Left renal cortex interstitium (tissue), 4 donors: Measurements from ENCODE around the gene NFIA. TPM values are rescaled to one million over a fixed set of nuclear protein-coding genes. Genes with fewer than 3 reads are reported as not detected.

Experiments
- DNase-seq, 4 donors: peaks; one replicate each; pipeline ENCODE4 v3.0.0-alpha.2; 2013; ENCODE audit warnings: low read depth in 4 of 4, low spot score in 2 of 4, missing footprints in 1 of 4
- polyA plus RNA-seq, 4 donors: library from polyadenylated mRNA; unstranded; fragments of 120-200 nt; gene quantifications; one replicate each; pipeline ENCODE4 v1.2.1, GENCODE V29; 2013; ENCODE audit not compliant: insufficient read length in 4 of 4

The NFIA gene
- polyA plus RNA-seq, 4 donors = 15.6 to 19.6 (median 16.0) TPM

- DNase-seq = no peak
Observed at GRCh38 chr1:61284248-61284854, 202.0 kb downstream of the NFIA start.

GRCh38 chr1:61284936-61285335, 202.6 kb downstream of the NFIA start:
- DNase-seq = no peak

GRCh38 chr1:61285371-61285885, 203.1 kb downstream of the NFIA start:
- DNase-seq = no peak

GRCh38 chr1:61287014-61287413, 204.7 kb downstream of the NFIA start:
- no peak for DNase-seq

- no peak for DNase-seq
Observed at GRCh38 chr1:61287734-61288133, 205.4 kb downstream of the NFIA start.

GRCh38 chr1:61289232-61290098, 207.1 kb downstream of the NFIA start:
- DNase-seq = no peak

GRCh38 chr1:61290525-61290924, 208.2 kb downstream of the NFIA start:
- DNase-seq = no peak

- DNase-seq = no peak
Observed at GRCh38 chr1:61293197-61293596, 210.8 kb downstream of the NFIA start.

GRCh38 chr1:61293986-61294504, 211.7 kb downstream of the NFIA start:
- no peak for DNase-seq

GRCh38 chr1:61294930-61295329, 212.6 kb downstream of the NFIA start:
- no peak for DNase-seq

GRCh38 chr1:61295818-61296537, 213.6 kb downstream of the NFIA start:
- no peak for DNase-seq

GRCh38 chr1:61297887-61298286, 215.5 kb downstream of the NFIA start:
- no peak for DNase-seq

GRCh38 chr1:61299463-61299862, 217.1 kb downstream of the NFIA start:
- DNase-seq = no peak

- DNase-seq = no peak
Observed at GRCh38 chr1:61300899-61301298, 218.5 kb downstream of the NFIA start.

GRCh38 chr1:61301824-61302657, 219.7 kb downstream of the NFIA start:
- DNase-seq = no peak

GRCh38 chr1:61307422-61308142, 225.2 kb downstream of the NFIA start:
- no peak for DNase-seq

GRCh38 chr1:61310057-61310456, 227.7 kb downstream of the NFIA start:
- DNase-seq = no peak

GRCh38 chr1:61310538-61310937, 228.2 kb downstream of the NFIA start:
- DNase-seq = no peak

- no peak for DNase-seq
Observed at GRCh38 chr1:61313906-61314422, 231.6 kb downstream of the NFIA start.
